MM.1S (cell line): Measurements from ENCODE around the gene BCO1.

Experiments used
- DNase-seq: peaks from one replicate; pipeline ENCODE4 v3.0.0-alpha.2; 2015
- H2AFZ ChIP-seq: fragments of 300-600 bp; sonication (generic); 2 replicates; pipeline ENCODE4 v1.6.0; 2016; ENCODE audit warnings: antibody characterized with exemption, low read length
- H3F3A ChIP-seq: fragments of 300-600 bp; sonication (generic); 2 replicates; pipeline ENCODE4 v1.6.1; 2016; ENCODE audit warnings: mild to moderate bottlenecking, antibody characterized with exemption, low read length, moderate library complexity, mixed read lengths; ENCODE audit not compliant: insufficient read depth
- H3K27ac ChIP-seq: fragments of 300-600 bp; sonication (generic); 2 replicates; pipeline ENCODE4 v1.5.1; 2016; ENCODE audit warnings: mild to moderate bottlenecking, low read length
- H3K27me3 ChIP-seq: fragments of 300-600 bp; sonication (generic); replicated peaks from 2 replicates; pipeline ENCODE4 v1.6.0; 2016; ENCODE audit warnings: low read length; ENCODE audit not compliant: insufficient read depth
- H3K36me3 ChIP-seq: fragments of 300-600 bp; sonication (generic); replicated peaks from 2 replicates; pipeline ENCODE4 v1.6.1; 2016; ENCODE audit warnings: mild to moderate bottlenecking, low read length, mixed read lengths; ENCODE audit not compliant: insufficient read depth
- H3K4me1 ChIP-seq: fragments of 300-600 bp; sonication (generic); 2 replicates; pipeline ENCODE4 v1.6.1; 2016; ENCODE audit warnings: low read length, mixed read lengths
- H3K4me2 ChIP-seq: fragments of 300-600 bp; sonication (generic); 2 replicates; pipeline ENCODE4 v1.6.0; 2016; ENCODE audit warnings: low read depth, low read length
- H3K4me3 ChIP-seq: fragments of 300-600 bp; sonication (generic); 2 replicates; pipeline ENCODE4 v1.5.1; 2016; ENCODE audit warnings: low read length, mixed read lengths
- H3K79me2 ChIP-seq: fragments of 300-600 bp; sonication (generic); 2 replicates; pipeline ENCODE4 v1.6.1; 2016; ENCODE audit warnings: mixed run types, low read length, mixed read lengths
- H3K9ac ChIP-seq: fragments of 300-600 bp; sonication (generic); 2 replicates; pipeline ENCODE4 v1.6.1; 2016; ENCODE audit warnings: low read length, mixed read lengths
- H3K9me2 ChIP-seq: fragments of 300-600 bp; sonication (generic); replicated peaks from 2 replicates; pipeline ENCODE4 v1.6.1; 2016; ENCODE audit warnings: mild to moderate bottlenecking, low read length, mixed read lengths; ENCODE audit not compliant: insufficient read depth
- H3K9me3 ChIP-seq: fragments of 300-600 bp; sonication (generic); replicated peaks from 2 replicates; pipeline ENCODE4 v1.6.1; 2016; ENCODE audit warnings: mild to moderate bottlenecking, low read length, mixed read lengths; ENCODE audit not compliant: insufficient read depth
- H4K20me1 ChIP-seq: fragments of 300-600 bp; sonication (generic); 2 replicates; pipeline ENCODE4 v1.6.1; 2016; ENCODE audit warnings: mild to moderate bottlenecking, low read length, moderate library complexity, mixed read lengths; ENCODE audit not compliant: insufficient read depth
- EZH2 ChIP-seq: fragments of 300-600 bp; sonication (generic); optimal IDR thresholded peaks from 2 replicates; pipeline ENCODE3; 2017; ENCODE audit warnings: low read depth, mild to moderate bottlenecking, antibody characterized with exemption, low read length, mixed read lengths
- EZH2phosphoT487 ChIP-seq: fragments of 300-600 bp; sonication (generic); IDR thresholded peaks from 2 replicates; pipeline ENCODE4 v1.6.1; 2018; ENCODE audit warnings: antibody characterized with exemption, low read length
- TF ChIP-seq, protein P1 (sequence below): fragments of 300-600 bp; sonication (generic); IDR thresholded peaks from 2 replicates; pipeline ENCODE4 v1.5.1; 2016; ENCODE audit warnings: antibody characterized with exemption, low read length, mixed read lengths

BCO1 gene

DNA sequence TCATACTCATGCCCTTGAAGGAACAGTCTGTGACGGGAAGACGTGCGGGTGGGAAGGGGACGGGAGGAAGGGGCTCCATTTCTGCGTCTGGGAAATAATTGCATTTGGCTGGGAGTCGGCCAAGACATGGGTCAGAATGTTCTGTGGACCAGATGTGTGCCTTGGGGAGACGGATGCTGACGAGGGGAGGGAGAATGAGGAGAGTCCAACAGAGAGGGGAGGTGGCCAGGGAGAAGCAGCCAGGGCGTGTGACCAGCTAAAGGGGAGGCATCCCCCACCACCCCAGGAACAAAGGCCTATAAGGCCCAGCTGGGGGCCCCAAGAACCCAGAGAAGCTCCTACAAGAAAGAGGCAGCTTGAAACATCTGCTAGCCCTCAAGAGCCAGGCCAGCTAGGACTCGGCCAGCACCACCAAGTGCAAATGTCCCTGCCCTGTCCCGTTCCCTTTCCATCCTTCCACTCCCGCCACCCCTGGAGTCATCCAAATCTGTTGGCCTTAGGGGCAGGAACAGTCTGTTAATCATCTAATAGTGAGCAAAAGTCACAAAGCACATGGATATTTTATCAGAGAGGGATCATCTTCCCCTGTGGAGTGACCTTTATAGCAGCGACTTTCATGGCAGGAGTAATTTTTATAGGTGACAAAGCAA, 42.5 kb upstream of the BCO1 start:
- Histone ChIP-seq H3K4me2 (no peak overlapping the region), H3K4me1 (no peaks in the 10 kb centered on the region), H3K4me3 (no peak overlapping the region), H4K20me1 (no peaks in the 10 kb centered on the region), H3K27ac (no peak overlapping the region), H2AFZ (no peak overlapping the region), H3K36me3 (no peaks in the 10 kb centered on the region), H3K9me2 (no peaks in the 10 kb centered on the region), H3K9ac (no peak overlapping the region), H3K9me3 (no peaks in the 10 kb centered on the region), H3K27me3 (no peaks in the 10 kb centered on the region), H3F3A (no peaks in the 10 kb centered on the region), H3K79me2 (no peaks in the 10 kb centered on the region)
- no peak for DNase-seq
- TF ChIP-seq EZH2phosphoT487 = no peak
- TF ChIP-seq EZH2 = no peak
- TF ChIP-seq, protein P1, sequence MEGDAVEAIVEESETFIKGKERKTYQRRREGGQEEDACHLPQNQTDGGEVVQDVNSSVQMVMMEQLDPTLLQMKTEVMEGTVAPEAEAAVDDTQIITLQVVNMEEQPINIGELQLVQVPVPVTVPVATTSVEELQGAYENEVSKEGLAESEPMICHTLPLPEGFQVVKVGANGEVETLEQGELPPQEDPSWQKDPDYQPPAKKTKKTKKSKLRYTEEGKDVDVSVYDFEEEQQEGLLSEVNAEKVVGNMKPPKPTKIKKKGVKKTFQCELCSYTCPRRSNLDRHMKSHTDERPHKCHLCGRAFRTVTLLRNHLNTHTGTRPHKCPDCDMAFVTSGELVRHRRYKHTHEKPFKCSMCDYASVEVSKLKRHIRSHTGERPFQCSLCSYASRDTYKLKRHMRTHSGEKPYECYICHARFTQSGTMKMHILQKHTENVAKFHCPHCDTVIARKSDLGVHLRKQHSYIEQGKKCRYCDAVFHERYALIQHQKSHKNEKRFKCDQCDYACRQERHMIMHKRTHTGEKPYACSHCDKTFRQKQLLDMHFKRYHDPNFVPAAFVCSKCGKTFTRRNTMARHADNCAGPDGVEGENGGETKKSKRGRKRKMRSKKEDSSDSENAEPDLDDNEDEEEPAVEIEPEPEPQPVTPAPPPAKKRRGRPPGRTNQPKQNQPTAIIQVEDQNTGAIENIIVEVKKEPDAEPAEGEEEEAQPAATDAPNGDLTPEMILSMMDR = no peak

DNA sequence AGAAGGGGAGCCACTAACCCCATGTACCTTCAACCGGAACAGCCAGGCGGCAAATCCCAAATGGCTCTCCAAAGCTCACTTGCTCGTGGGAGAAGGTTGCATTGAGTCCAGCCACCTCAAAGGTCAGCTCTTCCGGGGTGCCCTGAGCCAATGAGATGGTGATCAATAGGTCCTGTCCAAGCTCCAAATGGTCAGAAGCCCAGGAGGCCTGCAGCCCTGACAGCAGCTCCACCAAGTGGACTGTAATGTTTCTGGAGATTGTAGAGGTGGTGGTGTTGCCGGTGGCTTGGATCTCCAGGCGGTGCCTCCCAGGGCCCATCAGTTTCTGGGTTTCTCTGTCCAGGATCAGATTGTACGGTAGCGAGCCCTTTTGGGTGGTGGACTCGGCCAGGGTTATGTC, 39.9 kb upstream of the BCO1 start:
- H3K9me3 ChIP-seq = no peaks in the 10 kb centered on the region
- no peaks in the 10 kb centered on the region for H3K36me3 ChIP-seq
- no peak overlapping the region for H3K4me3 ChIP-seq
- no peaks in the 10 kb centered on the region for H4K20me1 ChIP-seq
- no peaks in the 10 kb centered on the region for H3K4me1 ChIP-seq
- no peaks in the 10 kb centered on the region for H3F3A ChIP-seq
- H3K27me3 ChIP-seq = no peaks in the 10 kb centered on the region
- no peak overlapping the region for H3K4me2 ChIP-seq
- no peaks in the 10 kb centered on the region for H3K9me2 ChIP-seq
- no peaks in the 10 kb centered on the region for H3K79me2 ChIP-seq
- DNase-seq = no peak
- TF ChIP-seq, protein P1 = no peak
- TF ChIP-seq EZH2 (no peak), EZH2phosphoT487 (no peak)
- H3K27ac ChIP-seq = no peak overlapping the region
- no peak overlapping the region for H3K9ac ChIP-seq
- no peak overlapping the region for H2AFZ ChIP-seq

- Histone ChIP-seq H3K79me2 (no peaks in the 10 kb centered on the region), H3K4me2 (no peak overlapping the region), H3F3A (no peaks in the 10 kb centered on the region), H3K4me3 (no peak overlapping the region), H3K4me1 (no peaks in the 10 kb centered on the region), H3K9ac (no peak overlapping the region), H3K9me2 (no peaks in the 10 kb centered on the region), H3K27me3 (no peaks in the 10 kb centered on the region), H3K27ac (no peak overlapping the region), H2AFZ (no peak overlapping the region), H4K20me1 (no peaks in the 10 kb centered on the region), H3K36me3 (no peaks in the 10 kb centered on the region), H3K9me3 (no peaks in the 10 kb centered on the region)
- no peak for TF ChIP-seq EZH2phosphoT487
- TF ChIP-seq, protein P1 = no peak
- TF ChIP-seq EZH2 = no peak
- DNase-seq = no peak
These were observed 37.2 kb upstream of the BCO1 start for GRCh38 chr16:81201267-81201666.
